GM15510 (cell line): ENCODE results near the gene P2RX4.

Experiments used
- POLR2A ChIP-seq: IDR thresholded peaks from 3 replicates; pipeline ENCODE4 v1.6.1; 2011; ENCODE audit warnings: borderline replicate concordance; ENCODE audit not compliant: insufficient read length; ENCODE audit errors: extremely low read depth

P2RX4 gene

GRCh38 chr12:121277374-121277759 is 67.4 kb downstream of the P2RX4 start:
- no peak for TF ChIP-seq POLR2A

- no peak for TF ChIP-seq POLR2A
These were observed 68.5 kb downstream of the P2RX4 start for GRCh38 chr12:121278169-121279070.

GRCh38 chr12:121279071-121279375 is 69.1 kb downstream of the P2RX4 start:
- TF ChIP-seq POLR2A, result no peak

- no peak for TF ChIP-seq POLR2A
These were observed 69.6 kb downstream of the P2RX4 start for GRCh38 chr12:121279507-121279915.

- TF ChIP-seq POLR2A, result no peak
These were observed 72.3 kb downstream of the P2RX4 start for GRCh38 chr12:121282072-121282742.

GRCh38 chr12:121283388-121283787 is 73.5 kb downstream of the P2RX4 start:
- TF ChIP-seq POLR2A, result no peak
